T-helper 22 cell (primary cell): ENCODE measurements around the gene COPS4.
"Not testable (repeated sequence)": the region's sequence is repeated elsewhere in the genome, so short reads cannot be mapped to it uniquely, and the experiment has no call there.

ENCODE experiments used
- DNase-seq: peaks from one replicate; pipeline ENCODE4 v3.0.0-alpha.2; 2020; ENCODE audit warnings: low read depth

The COPS4 gene

DNA sequence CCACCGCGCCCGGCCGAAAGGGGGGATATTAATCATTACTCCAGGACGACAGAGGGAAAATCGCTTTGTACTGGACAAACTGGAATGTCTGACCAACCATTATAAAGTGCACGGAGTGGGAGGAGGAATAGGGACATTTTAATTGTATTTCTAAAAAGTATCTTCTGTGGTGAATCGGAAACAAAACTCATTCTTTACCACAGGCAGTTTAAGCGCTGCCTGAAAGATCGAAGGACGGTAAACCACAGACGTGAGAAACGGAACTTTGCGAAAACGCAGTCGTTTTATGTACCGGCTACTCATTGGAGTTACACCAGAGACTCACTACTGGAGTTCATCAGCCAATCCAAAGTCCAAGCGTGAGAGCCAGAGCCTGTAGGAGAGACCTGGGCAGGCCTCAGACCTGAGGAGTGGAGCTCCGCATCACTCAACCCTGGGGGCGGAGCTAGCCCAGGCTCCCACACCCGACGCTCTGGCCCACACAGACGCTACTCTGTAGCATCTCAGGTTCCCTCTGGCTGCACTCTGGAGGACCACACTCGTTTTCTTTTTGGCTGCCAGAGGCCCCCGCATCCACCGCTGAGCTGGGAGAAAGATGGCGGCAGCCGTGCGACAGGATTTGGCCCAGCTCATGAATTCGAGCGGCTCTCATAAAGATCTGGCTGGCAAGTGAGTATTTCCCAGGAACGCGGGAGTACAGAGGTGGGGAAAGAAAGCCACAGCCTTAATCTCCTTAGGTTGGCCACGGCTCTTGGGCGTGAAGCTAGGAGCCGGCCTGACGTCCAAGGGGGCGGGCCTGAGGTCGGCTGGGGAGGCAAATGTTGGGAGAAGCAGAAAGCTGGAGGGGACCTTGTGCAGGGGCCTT is at the start of gene COPS4:
Gene COPS4 (plus strand): TSS at position 554 of the 865 bp plus-strand sequence. CDS start 42 bp downstream, at position 596.
- peak; percentile 95 for DNase-seq

DNA sequence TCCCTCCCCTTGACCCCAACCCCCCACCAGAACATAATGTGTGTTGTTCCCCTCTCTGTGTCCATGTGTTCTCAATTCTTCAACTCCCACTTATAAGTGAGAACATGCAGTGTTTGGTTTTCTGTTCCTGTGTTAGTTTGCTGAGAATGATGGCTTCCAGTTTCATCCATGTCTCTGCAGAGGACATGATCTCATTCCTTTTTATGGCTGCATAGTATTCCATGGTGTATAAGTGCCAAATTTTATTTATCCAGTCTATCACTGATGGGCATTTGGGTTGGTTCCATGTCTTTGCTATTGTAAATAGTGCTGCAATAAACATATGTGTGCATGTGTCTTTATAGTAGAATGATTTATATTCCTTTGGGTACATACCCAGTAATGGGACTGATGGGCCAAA is 47.5 kb upstream of the COPS4 start:
- not testable (repeated sequence) for DNase-seq

DNA sequence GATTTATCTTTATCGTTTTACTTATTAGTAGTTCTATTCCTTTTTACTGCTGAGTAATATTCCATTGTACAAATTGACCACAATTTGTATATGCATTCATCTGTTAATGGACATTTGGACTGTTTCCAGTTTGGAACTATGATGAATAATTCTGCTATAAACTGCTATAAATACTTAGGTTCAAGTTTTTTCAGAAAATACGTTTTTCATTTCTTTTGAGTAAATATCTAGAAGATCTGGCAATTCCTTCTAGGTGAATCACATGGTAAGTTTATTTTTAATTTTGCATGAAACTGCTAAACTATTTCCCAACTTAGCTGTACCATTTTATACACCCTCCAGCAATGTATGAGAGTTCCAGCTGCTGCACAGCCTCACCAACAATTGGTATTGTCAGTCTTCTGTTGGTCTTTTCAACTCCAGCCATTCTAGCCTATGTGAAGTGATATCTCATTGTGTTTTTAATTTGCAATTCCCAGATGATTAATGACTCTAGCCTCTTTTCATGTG is 46.6 kb upstream of the COPS4 start:
- DNase-seq = no peak

- no peak for DNase-seq
These were observed 45.2 kb upstream of the COPS4 start for GRCh38 chr4:82989575-82990429.

DNA sequence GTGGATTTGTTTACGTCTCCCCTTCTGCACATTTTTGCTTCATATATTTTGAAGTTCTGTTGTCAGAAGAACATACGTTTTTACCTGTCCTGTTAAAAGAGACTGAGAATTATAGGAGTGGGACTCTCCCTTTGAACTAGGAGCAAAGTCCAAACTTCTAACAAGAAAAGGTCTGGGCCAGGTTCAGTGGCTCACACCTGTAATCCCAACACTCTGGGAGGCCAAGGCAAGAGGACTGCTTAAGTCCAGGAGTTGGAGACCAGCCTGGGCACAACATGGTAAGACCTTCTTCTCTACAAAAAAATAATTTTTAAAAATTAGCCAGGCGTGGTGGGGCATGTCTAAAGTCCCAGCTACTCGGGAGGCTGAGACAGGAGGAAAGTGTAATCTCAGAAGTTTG is 40.1 kb upstream of the COPS4 start:
- no peak for DNase-seq

DNA sequence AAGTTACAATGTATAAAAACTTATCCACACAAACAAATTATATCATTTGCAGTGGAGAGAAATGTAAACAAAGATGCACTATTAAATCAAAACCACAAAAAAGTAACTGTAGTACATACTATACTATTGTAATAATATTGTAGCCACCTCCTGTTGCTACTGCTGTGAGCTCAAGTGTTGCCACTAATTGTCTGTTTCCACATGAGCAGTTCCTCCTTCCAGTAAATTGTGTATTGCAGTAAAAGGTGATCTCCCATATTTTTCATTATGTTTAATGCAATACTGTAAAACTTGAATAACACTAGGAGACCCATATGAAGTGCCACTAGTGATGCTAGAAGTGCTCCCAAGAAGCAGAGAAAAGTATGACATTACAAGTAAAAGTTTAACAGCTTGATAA is 36.1 kb upstream of the COPS4 start:
- no peak for DNase-seq

- no peak for DNase-seq
These were observed 32.7 kb upstream of the COPS4 start for GRCh38 chr4:83002329-83002728.

- DNase-seq = not testable (repeated sequence)
These were observed 31.8 kb upstream of the COPS4 start for GRCh38 chr4:83003044-83003791.

- DNase-seq = no peak
These were observed 25.5 kb upstream of the COPS4 start for GRCh38 chr4:83009529-83009928.

DNA sequence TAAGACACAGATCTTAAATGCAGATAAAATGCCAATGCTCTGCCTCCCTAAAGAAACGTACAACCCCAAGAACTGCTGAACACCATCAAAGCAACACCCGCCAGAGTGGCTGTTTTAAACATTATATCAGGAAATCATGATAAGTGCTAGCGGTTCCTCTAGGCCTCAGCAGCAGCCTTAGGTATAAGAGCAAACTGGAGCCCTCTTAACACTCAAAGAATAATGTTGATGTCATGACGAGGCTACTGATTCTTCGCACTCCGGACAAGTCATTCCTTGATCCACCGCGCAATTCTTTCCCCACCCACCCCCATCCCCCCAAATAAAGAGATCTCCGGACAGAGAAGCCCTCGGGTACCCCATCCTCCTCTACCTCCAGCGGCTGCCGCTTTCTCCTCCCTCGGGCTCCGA is 24.9 kb upstream of the COPS4 start:
- no peak for DNase-seq

- DNase-seq = peak; percentile 86
These were observed 24.3 kb upstream of the COPS4 start, which contains the start of gene LIN54 for GRCh38 chr4:83010522-83011318. Gene LIN54, minus strand, starts transcription at chr4:83010823. Its CDS starts 25,979 bp downstream, at chr4:82984844.

- no peak for DNase-seq
These were observed 23.2 kb upstream of the COPS4 start for GRCh38 chr4:83011689-83012199.

DNA sequence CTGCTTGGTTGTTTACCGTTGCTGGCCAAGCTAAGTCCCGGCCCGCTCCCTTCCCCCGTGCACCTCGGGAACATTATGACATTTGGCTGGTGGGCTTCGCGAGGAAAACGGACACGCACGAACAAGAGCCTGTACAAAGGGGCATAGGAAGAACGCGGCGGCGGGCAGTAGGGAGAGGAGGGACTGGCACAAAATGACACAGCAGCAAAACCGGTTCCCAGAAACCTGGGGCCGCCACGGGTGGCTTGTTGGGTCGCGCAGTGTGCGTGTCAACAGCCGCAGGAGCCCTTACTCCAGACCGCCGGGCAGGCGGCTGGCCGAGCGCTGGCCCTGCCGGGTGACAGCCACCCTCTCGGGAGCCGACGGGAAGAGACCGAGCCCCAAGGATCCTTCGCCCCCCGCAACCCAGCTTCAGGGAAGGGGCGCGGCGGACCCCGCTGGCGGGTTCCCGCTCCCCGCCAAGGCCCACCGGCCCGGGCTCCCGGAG is 22.7 kb upstream of the COPS4 start:
- no peak for DNase-seq

DNA sequence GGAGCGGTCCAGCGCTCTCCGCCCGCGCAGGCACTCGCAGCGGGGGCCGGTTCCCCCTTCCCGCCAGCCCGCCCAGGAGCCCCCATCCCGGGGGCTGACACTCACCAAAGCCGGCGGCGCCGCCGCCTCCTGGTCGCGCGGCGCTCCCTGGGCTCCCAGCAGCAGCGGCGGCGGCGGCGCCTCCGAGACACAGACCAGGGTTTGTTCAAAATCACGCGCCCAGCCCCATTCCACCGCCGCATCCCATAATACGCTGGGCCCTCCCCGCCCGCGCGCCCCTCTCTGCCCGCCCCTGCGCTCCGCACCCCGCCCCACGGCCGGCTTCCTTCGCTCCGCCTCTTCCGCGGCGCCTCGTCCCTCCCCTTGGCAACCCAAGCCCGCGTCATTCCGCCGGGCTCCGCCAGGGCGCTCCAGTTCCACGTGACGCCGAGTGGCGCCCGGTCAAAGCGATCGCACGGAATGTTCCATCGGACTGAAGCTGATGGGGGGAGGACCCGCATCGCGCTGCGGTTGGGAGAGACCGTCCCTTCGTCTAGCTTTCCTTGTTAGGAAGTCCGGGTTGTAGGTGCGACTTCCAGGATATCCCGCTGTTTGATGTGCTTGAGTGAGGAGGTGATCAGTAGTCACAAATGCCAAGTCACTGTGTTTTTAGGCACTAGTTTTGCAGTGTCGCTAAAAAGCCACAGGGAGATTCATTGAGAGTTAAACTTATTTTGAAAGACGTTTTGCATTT is 22.1 kb upstream of the COPS4 start:
- peak; percentile 93 for DNase-seq

DNA sequence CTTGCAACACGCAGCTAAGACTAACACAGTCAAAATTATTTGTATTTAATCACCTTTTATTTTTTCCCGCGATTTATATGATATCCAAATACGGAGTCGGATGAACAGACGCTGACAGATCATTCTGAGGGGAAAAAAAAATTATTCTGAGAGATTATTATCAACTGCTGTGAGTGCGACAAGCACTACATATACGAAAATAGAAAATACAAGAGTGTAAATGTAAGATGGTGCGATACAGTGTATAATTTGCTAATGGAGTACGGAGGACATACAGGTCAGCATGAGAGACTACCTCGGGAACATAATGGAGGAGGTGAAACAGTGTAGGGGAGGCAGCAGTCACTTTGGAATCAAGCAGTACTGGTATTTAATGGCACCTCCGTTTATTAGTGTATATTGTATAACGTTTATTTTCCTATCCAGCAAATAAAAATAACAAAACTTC is 21.5 kb upstream of the COPS4 start:
- no peak for DNase-seq

DNA sequence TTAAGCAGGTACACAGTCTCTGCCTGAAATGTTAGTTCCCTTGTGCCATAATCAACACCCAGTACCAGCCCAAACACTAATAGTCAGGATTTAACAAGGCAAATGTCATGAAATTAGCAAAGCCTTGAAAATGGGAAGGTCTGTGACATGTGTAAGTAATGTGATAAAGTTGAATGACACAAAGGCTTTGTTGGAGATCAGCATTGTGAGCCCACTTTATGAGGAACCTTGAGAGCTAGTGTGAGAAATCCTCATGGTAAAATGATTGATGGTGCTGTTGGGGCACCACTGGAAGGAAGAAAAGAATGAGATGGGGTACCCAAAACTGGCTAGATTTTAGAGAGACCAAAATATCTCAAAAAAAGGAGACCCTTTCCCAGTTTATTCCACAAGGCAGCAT is 21.1 kb upstream of the COPS4 start:
- no peak for DNase-seq

GRCh38 chr4:83019794-83020494 is 15.0 kb upstream of the COPS4 start:
- DNase-seq = no peak

- DNase-seq = no peak
These were observed 12.1 kb upstream of the COPS4 start for GRCh38 chr4:83022724-83023450.

GRCh38 chr4:83023599-83023998 is 11.4 kb upstream of the COPS4 start:
- not testable (repeated sequence) for DNase-seq
